HG02885 (cell line): Measurements from ENCODE around the gene PPFIA2.

Source experiments
- ATAC-seq: cut with Tn5 transposase; IDR thresholded peaks from one replicate; pipeline ENCODE4 v1.9.1; 2021; ENCODE audit warnings: mild to moderate bottlenecking; ENCODE audit not compliant: unreplicated experiment, poor library complexity

PPFIA2 gene

DNA sequence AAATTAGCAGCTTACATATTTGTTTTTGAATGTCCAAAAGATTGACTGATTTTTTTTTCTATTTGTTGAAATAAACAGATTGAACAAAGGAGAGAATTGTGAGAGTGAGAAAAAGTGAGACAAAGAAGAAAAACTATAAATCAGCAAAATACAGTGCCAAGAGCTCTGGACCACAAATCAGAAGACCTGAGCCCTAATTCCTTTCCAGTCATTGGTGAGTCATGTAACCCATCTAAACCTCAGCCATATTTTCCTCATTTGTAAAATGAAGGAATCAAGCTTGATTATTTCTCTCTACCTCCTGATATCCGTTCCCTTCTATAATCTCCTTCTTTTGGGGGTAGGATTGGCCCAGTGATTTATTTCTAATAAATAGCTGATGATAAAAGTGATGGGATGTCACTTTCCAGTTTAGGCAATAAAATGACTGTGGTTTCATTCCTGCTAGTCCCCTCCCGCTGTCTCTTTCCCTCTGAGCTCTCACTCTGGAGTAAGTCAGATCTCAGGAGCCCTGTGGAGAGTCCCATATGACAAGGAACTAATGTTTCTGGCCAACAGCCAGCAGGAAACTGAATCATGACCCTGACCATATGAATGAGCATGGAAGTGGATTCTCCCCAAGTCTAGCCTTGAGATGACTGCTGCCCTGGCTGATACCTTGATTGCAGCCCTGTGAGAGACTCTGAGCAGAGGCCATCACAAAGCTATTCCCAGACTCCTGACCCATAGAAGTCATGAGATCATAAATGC lies 462.4 kb downstream of the PPFIA2 start:
- no peak for ATAC-seq

DNA sequence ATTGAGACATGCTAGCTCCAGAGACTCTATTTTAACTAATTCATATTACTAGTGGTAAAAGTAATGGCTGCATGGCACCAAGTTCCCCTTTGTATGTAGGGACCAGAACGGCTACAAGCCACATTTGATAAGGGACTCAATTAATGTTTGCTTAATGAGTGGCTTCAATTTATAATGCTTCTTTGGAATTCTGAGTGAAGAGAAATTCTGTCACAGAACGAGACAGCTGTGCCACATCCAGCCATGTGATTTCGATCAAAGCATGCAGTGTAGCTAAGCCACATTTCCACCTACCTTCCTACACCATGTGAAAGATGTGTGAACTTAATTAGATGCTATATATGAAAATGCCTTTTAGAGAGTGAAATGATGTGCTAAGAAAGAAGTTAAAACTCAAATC lies 463.9 kb downstream of the PPFIA2 start:
- no peak for ATAC-seq

DNA sequence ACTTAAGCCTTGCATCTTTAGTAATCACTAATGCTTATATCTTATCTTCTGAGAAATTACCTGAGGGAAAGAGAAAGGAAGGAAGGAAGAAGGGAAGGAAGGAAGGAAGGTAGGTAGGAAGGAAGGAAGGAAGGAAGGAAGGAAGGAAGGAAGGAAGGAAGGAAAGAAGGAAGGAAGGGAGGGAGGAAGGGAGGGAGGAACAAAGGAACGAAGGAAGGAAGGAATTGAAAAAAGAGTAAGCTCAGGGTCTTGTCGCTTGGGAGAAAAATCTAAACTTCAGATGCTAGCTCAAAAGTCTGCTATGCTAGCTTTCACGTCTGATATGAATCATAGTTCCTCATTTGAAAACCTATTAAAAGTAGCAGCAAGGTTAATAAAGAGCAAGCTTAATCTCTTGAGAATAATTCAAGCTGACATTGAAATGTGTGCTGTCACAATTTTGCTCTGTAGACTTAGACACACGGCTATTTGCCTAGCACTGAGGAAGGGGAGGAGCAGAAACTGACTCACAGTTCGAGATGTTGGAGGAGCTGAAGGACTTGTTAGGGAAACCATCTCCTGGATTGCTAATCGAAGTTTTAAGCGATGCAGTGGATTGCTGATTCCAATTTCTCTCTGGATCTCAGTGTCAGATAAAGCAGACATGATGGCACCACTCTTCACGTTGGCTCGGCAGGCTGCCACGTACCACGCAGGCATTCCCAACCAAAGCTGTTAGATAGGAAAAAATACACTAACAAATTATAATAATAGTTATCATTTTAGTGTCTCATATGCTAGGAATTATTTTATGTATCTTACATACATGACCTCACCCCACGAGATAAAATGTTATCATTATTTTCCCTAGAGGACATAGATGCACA lies 464.6 kb downstream of the PPFIA2 start:
- ATAC-seq, result no peak

DNA sequence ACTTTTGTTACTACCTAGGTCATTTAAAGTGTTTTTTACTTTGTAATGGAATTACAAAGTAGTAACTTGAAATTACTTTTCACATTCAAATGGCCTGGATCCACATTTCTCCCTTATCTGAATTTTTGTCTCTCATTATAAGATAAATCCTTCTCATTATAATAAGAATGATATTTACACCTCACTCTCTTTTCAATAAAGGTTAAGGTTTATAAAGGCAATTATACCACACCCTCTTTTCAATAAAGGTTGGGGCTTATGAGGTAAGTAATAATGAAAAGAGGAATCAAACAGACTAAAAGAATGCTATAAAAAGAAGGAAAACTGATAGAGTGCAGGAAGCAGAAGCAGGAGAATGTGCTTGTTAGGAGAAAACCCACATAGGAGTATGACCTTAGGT lies 470.5 kb downstream of the PPFIA2 start:
- no peak for ATAC-seq

DNA sequence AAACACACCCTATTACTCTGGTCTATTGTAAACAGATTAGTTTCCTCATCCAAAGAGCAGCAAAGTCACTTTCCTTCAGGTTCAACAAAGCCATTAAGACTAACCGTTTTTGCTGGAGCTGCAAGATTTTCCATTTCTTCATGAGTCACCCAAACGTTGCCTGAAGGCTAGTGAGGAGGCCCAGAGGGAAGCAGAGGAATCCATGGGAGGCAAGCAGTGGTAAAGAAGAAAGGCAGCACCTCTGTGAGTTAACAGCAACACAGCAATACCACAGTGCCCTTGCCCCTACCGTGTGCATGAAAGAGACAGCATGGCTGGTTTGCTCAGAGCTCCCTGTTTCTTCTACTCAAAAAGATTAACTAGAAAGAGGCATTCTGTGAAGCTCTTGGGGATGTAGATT lies 475.0 kb downstream of the PPFIA2 start:
- ATAC-seq, result no peak

DNA sequence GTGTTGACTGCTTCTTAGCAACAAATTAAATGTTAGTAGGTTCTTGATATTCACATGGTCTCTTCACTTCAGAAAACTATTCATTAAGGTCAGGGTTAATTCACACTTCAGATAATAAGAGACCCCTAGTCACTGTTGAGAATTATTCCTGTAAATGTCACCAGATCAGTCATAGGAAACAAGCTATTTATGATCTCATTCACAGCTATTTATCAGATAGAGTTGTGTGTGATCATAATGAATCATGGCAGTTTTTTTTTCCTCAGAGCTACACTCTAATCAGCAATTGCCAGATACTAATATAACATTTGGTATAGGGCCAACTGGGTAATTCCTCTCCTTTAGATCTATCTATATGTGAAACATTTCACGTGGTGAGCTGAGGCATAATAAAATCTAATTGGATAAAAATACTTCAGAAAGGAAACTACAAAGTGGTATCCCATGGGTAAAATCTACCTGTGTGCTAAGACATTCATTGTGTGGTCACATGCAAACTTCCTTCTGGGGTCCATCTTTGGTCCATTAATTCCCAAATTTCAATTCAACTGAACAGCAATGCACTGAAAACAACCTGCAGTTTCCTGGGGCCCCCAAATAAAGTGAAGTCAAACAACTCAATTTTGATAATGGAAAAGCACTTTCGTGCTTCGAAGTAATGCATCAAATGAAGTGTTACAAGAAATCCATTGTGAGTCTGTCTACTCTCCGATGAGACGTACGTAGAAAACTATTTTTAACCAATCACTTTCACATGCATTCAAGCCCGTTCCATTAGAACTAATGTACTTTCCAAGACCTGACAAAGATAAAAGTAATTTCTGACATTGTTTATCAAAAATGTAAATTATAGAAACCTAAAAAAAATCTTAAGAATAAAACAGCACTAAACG lies 484.3 kb downstream of the PPFIA2 start:
- no peak for ATAC-seq

DNA sequence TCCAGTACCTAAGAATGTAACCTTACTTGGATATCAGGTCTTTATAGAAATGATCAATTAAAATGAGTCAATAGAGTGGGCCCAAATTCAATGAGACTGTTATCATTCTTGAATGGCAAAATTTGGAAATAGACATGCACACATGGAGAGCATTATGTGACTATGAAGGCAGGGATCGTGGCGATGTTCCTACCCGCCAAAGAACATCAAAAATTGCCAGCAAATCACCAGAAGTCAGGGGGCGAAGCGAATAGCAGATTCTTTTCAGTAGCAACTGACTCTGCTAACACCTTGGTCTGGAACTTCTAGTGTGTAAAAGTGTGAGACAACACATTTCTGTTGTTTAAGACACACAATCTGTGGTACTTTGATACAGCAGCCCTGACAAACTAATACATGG lies 488.8 kb downstream of the PPFIA2 start:
- ATAC-seq, result no peak

DNA sequence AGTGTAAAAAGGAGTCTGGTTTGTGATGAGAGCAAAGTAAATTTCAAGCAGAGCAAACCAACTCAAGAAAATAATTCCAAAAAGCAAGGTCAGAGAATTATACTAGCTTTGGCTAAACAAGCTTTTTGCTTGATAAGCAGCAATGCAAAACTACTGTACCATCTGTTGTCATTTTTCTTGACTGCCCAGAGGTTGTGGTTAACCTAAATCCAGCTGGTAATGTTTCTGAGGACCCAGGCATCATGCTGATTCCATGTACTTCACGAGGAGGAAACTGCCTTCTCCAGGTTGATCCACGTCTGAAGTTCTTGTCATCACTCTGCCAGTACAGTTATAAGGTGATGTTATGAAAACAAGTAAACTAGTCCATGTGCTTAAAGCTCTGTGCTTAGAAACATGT lies 496.1 kb downstream of the PPFIA2 start:
- no peak for ATAC-seq

DNA sequence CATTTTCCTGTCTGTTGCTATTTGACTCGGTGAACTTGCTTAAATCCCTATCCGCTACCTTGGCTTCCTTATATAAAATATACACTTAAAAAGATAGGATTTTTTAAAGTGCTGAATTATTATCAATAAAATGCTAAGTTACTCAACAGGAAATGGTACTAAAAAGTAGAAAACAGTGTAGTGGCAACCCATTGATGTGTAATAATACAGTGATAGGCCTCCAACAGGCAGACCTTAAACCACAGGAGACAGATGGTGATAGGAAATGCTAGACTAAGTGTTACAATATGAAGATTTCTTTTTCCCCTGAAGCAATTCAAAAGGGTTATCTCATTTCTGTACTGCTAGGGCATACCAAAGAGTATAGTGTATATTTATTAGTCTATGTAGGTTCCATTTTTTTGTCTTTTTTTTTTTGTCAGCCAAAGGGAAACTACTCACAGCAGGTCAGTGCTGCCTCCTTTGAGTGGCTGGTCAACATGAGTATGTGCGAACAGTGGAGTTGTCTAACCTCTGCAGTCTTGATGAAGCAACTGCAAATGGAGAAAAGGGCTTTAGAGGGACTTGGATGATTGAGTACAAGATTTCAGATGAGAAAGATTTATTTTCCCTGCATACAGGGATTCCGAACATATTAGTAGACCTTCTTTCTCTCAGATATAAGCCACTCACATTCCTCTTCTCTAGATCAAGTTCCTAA lies 497.5 kb downstream of the PPFIA2 start:
- ATAC-seq, result no peak

DNA sequence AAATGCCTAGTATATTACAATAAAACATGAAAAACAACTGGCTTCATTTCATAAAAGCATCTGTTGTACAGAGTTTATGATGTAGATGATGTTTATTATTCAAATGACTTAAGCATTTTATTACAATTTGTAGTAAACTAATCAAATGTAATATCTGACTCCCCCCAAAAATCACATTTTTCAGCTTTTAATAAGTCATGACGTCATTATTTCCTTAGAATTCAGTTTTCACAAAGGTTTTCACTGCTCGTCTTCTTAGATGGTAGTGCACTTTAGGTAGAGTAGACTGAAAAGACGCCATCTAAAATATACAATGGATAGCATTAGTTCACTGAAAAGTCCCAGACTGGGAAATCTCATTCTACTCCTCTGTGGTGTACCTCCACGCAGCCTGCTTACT lies 499.8 kb downstream of the PPFIA2 start:
- no peak for ATAC-seq

DNA sequence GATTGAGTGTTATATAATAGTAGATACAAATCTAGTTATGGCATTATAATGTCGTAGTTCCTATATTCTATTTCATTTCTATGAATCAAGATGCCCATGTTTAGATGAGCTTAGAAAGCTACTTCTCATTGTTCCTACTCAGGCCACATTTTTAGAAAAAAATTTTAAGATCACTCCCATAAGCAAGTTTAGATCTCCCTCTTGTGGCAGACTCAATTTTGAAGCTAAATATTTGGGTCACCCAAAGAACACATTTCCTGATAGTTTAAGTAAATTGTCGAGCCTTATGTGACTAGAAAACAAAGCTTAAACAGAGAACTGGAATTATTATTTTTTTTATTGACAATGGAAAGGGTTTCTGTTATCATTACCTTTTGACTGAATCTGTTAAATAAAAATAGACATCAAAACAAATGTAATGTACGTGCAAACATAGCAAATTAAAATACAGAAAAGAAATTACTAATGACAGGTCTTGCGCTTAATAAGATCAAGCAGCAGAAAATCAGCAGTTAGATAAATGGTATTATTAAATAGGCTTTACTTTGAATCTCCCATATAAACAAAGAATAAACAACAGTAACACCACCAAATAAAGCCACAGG lies 501.1 kb downstream of the PPFIA2 start:
- no peak for ATAC-seq

DNA sequence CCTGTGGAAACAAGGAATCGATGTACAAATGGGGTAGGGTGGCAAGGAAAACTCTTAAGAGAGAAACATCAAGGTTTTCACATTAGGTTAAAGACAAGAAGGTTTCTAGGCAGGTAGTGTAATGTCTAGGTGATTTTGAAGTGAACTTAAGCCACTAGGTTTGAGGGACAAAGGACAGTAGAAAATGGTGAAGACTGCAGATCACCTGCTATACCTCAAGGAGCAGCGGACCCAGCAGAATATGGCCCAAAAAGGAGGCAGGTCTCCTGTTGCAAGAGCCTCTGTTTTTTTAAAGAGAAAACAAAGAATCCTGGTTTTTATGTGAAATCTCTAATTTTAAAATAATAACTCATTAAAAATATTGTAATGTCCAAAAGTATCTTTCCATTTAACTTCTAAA lies 503.2 kb downstream of the PPFIA2 start:
- ATAC-seq, result no peak

DNA sequence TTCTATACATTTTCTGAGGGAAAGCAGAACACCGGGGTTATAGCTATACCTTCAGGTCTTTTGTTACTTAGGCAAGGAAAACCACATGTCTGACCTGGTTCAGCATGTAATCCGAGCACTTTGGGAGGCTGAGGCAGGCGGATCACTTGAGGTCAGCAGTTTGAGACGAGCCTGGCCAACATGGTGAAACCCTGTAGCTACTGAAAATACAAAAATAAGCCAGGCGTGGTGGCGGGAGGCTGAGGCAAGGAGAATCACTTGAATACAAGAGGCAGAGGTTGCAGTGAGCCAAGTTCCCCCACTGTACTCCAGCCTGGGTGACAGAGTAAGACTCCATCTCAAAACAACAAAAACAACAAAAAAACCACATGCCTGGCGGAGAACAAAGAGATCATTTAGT lies 503.7 kb downstream of the PPFIA2 start:
- ATAC-seq, result no peak

DNA sequence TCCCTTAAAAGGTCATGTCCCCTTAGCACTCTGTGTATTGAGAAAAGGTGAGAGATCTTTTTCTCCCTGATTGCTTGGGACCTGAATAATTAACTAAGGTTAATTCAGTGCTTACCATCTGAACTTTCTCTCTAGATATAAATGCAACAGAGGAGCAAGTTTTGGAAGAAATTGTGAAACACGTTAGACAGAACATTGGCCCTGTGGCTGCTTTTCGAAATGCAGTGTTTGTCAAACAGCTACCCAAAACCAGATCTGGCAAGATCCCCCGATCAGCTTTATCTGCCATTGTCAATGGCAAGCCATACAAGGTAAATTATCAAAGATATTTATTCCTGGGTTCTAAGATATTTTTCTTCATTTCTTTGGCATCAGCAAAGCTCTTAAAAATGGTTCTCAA lies 505.8 kb downstream of the PPFIA2 start:
- no peak for ATAC-seq

DNA sequence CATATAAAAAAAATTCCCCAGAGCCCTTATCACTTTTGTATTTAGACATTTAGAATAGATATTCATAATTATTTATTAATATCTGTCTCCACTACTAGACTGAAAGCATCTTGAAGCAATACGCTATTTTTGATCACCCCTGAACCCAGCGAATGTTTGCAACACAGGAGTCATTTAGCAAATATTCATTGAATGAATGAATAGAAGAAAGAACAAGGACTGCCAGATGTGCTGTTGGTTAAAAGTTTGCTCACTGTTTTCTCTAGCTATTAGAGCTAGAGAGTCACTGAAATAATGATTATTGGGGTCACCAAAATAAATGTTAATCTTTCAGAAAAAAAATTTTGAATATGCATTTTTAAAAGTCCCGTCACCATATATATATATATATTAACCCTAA lies 506.9 kb downstream of the PPFIA2 start:
- ATAC-seq, result no peak

DNA sequence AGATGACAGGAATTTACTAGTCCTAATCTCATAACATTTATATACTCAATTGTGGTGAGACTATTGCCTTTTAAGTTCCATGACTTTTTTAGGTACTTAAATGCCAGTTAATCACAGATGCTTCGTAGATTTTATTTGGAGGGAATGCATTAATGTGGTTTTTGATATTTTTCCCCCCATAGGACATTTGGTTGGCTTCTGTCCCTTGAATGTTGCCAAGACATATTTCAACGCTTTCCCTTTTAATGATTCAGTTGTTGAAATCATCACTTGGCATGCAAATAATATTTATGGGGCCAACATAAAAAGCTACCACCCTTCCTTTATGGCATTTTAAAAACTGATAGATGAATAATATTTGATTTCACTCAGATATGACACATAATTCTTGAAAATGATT lies 509.2 kb downstream of the PPFIA2 start:
- ATAC-seq, result no peak

DNA sequence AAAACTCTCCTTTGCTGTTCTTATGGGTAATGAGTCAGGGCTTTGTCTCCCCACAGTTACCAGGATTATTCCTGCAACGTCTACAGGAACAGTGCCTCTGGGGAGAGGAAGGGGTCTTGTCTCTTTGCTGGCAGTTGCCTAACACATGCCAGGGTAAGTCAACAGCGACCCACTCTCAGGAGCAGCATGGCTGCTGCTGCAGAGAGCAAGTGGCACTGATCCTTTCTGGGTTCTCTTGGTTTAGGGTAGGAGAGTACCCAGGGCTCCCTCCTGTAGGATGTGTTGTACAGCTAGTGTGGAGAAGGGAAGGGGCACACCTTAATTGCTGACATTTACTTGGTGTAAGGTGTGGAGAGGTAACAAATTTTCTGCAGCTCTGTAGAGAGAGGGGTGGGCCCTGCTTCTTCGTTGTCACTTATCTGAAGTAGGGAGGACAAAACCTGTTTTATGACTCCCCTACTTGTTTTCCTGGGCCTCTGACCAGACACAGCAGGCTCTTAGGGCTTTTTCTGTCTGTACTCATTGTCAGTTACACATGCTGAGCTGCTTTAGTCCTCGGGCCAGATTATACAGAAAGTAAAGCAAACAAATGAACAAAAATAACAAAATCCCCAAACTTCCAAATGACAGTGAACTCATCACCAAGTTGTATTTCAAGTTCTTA lies 513.1 kb downstream of the PPFIA2 start:
- no peak for ATAC-seq

DNA sequence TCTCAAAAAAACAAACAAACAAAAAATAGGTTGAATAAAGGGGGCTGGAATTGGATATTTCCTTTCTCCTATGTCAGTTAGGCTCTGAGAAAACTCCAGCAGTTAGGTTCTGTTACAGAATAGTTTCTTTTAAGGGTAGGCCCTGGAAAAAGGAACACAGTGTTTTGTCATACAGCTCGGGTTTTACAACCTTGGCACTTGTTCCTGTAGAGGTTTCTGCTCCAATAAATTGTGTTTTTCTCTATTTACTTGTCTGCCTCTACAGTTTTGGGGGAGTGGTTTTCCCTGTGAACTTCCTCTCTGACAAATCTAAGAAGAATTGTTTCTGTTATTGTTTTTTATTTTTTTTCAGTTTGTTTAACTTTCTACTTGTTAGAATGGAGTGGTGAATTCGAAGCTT lies 513.7 kb downstream of the PPFIA2 start:
- no peak for ATAC-seq
